Smooth muscle cell (in vitro differentiated cells): Measurements from ENCODE around the gene SLC7A6OS. TPM values are rescaled to one million over a fixed set of nuclear protein-coding genes. Genes with fewer than 3 reads are reported as not detected.

Experiments used
- DNase-seq: peaks from one replicate; lab custom pipeline; 2025; ENCODE audit not compliant: unreplicated experiment; lab: John Stamatoyannopoulos, UW
- H2AFZ ChIP-seq: fragments of 200-600 bp; sonication (generic); 2 replicates; pipeline ENCODE4 v1.6.0; 2016; ENCODE audit warnings: antibody characterized with exemption, low read depth, mild to moderate bottlenecking
- H3F3A ChIP-seq: fragments of 200-600 bp; sonication (generic); 2 replicates; pipeline ENCODE4 v1.6.0; 2017; ENCODE audit warnings: antibody characterized with exemption, low read depth
- H3K27ac ChIP-seq: fragments of 200-600 bp; sonication (generic); 2 replicates; pipeline ENCODE4 v1.5.1; 2016; ENCODE audit warnings: low read depth, mild to moderate bottlenecking
- H3K27me3 ChIP-seq: fragments of 200-600 bp; sonication (generic); 2 replicates; pipeline ENCODE4 v1.6.1; 2016; ENCODE audit warnings: low read depth, mild to moderate bottlenecking
- H3K36me3 ChIP-seq: fragments of 200-600 bp; sonication (generic); 2 replicates; pipeline ENCODE4 v1.5.1; 2016; ENCODE audit warnings: low read depth
- H3K4me1 ChIP-seq: fragments of 200-600 bp; sonication (generic); 2 replicates; pipeline ENCODE4 v1.5.1; 2016; ENCODE audit warnings: low read depth
- H3K4me2 ChIP-seq: fragments of 200-600 bp; sonication (generic); 2 replicates; pipeline ENCODE4 v1.6.0; 2016; ENCODE audit warnings: mild to moderate bottlenecking
- H3K4me3 ChIP-seq: fragments of 200-600 bp; sonication (generic); 2 replicates; pipeline ENCODE4 v1.5.1; 2016; ENCODE audit warnings: mild to moderate bottlenecking
- H3K79me2 ChIP-seq: fragments of 200-600 bp; sonication (generic); 2 replicates; pipeline ENCODE4 v1.6.0; 2016; ENCODE audit warnings: low read depth, mild to moderate bottlenecking
- H3K9ac ChIP-seq: fragments of 200-600 bp; sonication (generic); 2 replicates; pipeline ENCODE4 v1.6.0; 2016; ENCODE audit warnings: low read depth
- H3K9me3 ChIP-seq: fragments of 200-600 bp; sonication (generic); replicated peaks from 2 replicates; pipeline ENCODE4 v1.5.1; 2016; ENCODE audit warnings: low read depth
- H4K20me1 ChIP-seq: fragments of 200-600 bp; sonication (generic); 2 replicates; pipeline ENCODE4 v1.6.0; 2016; ENCODE audit warnings: low read depth
- CTCF ChIP-seq: fragments of 200-600 bp; sonication (generic); IDR thresholded peaks from 2 replicates; pipeline ENCODE4 v1.5.1; 2017; ENCODE audit warnings: borderline replicate concordance, mild to moderate bottlenecking, antibody characterized with exemption; ENCODE audit not compliant: insufficient read depth, poor library complexity, severe bottlenecking
- WGBS: methylation state at CpG from one replicate; pipeline ENCODE4 v1.1.7; 2016; ENCODE audit warnings: low lambda C conversion rate; 5-methylcytosine and 5-hydroxymethylcytosine counted together
- polyA plus RNA-seq: library from polyadenylated mRNA; unstranded; fragments of >200 nt; fragmentation: Nextera tagmentation; extraction: Ambion mirVana; gene quantifications from 2 replicates; pipeline ENCODE4 v1.2.1, GENCODE V29; 2016
- small RNA-seq: library from RNA; depleted of rRNA; stranded (forward); fragments of <200 nt; gene quantifications from one replicate; pipeline ENCODE3, GENCODE V24; 2014
- total RNA-seq: library from RNA; depleted of rRNA; stranded (reverse); fragments of >200 nt; gene quantifications from 2 replicates; pipeline ENCODE4 v1.2.3, GENCODE V29; 2014

Gene SLC7A6OS
- total and polyA plus RNA-seq, 2 experiments from 2014 or later: 9.6 to 13.9 TPM

- Histone ChIP-seq H3K27ac (no peak overlapping the region), H3K27me3 (no peaks in the 10 kb centered on the region), H3K9me3 (no peaks in the 10 kb centered on the region), H3K79me2 (no peaks in the 10 kb centered on the region), H3K4me3 (no peak overlapping the region), H3F3A (no peaks in the 10 kb centered on the region), H3K36me3 (no peaks in the 10 kb centered on the region), H3K4me2 (no peak overlapping the region), H3K9ac (no peak overlapping the region), H4K20me1 (no peaks in the 10 kb centered on the region), H2AFZ (no peak overlapping the region), H3K4me1 (no peaks in the 10 kb centered on the region)
- no peak for DNase-seq
- 95% methylated on average over 5 of the region's 5 CpGs for WGBS
- TF ChIP-seq CTCF: no peak
These were observed 58.9 kb downstream of the SLC7A6OS start for GRCh38 chr16:68251832-68252231.

- no peaks in the 10 kb centered on the region for H3K79me2 ChIP-seq
- H4K20me1 ChIP-seq: no peaks in the 10 kb centered on the region
- H3K9me3 ChIP-seq: no peaks in the 10 kb centered on the region
- no peaks in the 10 kb centered on the region for H3F3A ChIP-seq
- no peaks in the 10 kb centered on the region for H3K27me3 ChIP-seq
- no peaks in the 10 kb centered on the region for H3K36me3 ChIP-seq
- no peak for DNase-seq
- no peak overlapping the region for H3K4me2 ChIP-seq
- H2AFZ ChIP-seq: no peak overlapping the region
- H3K27ac ChIP-seq: no peak overlapping the region
- 95% methylated on average over 6 of the region's 6 CpGs for WGBS
- no peaks in the 10 kb centered on the region for H3K4me1 ChIP-seq
- H3K9ac ChIP-seq: no peak overlapping the region
- no peak for TF ChIP-seq CTCF
- no peak overlapping the region for H3K4me3 ChIP-seq
These were observed 59.8 kb downstream of the SLC7A6OS start for GRCh38 chr16:68250951-68251350.

GRCh38 chr16:68249371-68249770 lies 61.4 kb downstream of the SLC7A6OS start:
- no peak overlapping the region for H3K9ac ChIP-seq
- DNase-seq: no peak
- no peaks in the 10 kb centered on the region for H3K27me3 ChIP-seq
- H3K4me1 ChIP-seq: peaks cover 4% of the 10 kb centered on the region
- H3K4me3 ChIP-seq: no peak overlapping the region
- no peaks in the 10 kb centered on the region for H3K9me3 ChIP-seq
- no peak for TF ChIP-seq CTCF
- H2AFZ ChIP-seq: no peak overlapping the region
- H4K20me1 ChIP-seq: no peaks in the 10 kb centered on the region
- H3K27ac ChIP-seq: no peak overlapping the region
- H3F3A ChIP-seq: no peaks in the 10 kb centered on the region
- H3K79me2 ChIP-seq: no peaks in the 10 kb centered on the region
- H3K4me2 ChIP-seq: no peak overlapping the region
- no peaks in the 10 kb centered on the region for H3K36me3 ChIP-seq
- WGBS: 93% methylated on average over 4 of the region's 4 CpGs

Small RNA genes within 50 kb of the gene (small RNA-seq; reads per million reads assigned to genes)
- gene RNU4-30P: 0.24 reads per million
- not detected for gene RNU6-1262P

Other genes starting within 250 kb of the SLC7A6OS start
- gene NFATC3, start 225.6 kb downstream of the SLC7A6OS start, total RNA-seq: 30.2 and 32.4 TPM in 2 replicates
- 14.7 and 15.2 TPM in 2 replicates for gene NFATC3, start 225.6 kb downstream of the SLC7A6OS start, polyA plus RNA-seq
- gene ESRP2, start 74.8 kb downstream of the SLC7A6OS start, total RNA-seq: 5.5 and 8.5 TPM in 2 replicates
- gene ESRP2, start 74.8 kb downstream of the SLC7A6OS start, polyA plus RNA-seq: 2.7 and 11.1 TPM in 2 replicates
- gene PLA2G15, start 65.6 kb downstream of the SLC7A6OS start, total RNA-seq: 22.5 and 24.2 TPM in 2 replicates
- 29.7 and 38.3 TPM in 2 replicates for gene PLA2G15, start 65.6 kb downstream of the SLC7A6OS start, polyA plus RNA-seq
- 16.5 and 22.7 TPM in 2 replicates for gene SLC7A6, start 46.4 kb downstream of the SLC7A6OS start, total RNA-seq
- 11.4 and 15.9 TPM in 2 replicates for gene SLC7A6, start 46.4 kb downstream of the SLC7A6OS start, polyA plus RNA-seq
- 16.3 and 22.1 TPM in 2 replicates for gene PRMT7, start 73 bp upstream of the SLC7A6OS start, total RNA-seq
- gene PRMT7, start 73 bp upstream of the SLC7A6OS start, polyA plus RNA-seq: 19.7 and 25.4 TPM in 2 replicates
- gene SMPD3, start 137.6 kb upstream of the SLC7A6OS start, total RNA-seq: 0.13 and 0.63 TPM in 2 replicates
- 0.73 and 3.1 TPM in 2 replicates for gene SMPD3, start 137.6 kb upstream of the SLC7A6OS start, polyA plus RNA-seq
- 35.1 and 35.5 TPM in 2 replicates for gene ZFP90, start 228.3 kb upstream of the SLC7A6OS start, total RNA-seq
- 14.2 and 14.9 TPM in 2 replicates for gene ZFP90, start 228.3 kb upstream of the SLC7A6OS start, polyA plus RNA-seq